ENCODE data around the gene EIF4A3. TPM values are rescaled to one million over a fixed set of nuclear protein-coding genes. Genes with fewer than 3 reads are reported as not detected.

The EIF4A3 gene
- total RNA-seq, 2 experiments from 2014 or later = 259 to 313 TPM

- no peaks in the 10 kb centered on the region for H3K79me2 ChIP-seq (ENCODE audit: insufficient read depth, low read depth, low read length)
- intact Hi-C loops (cut with micrococcal nuclease; ENCODE audit: unreplicated experiment) = loop anchor here (2.0 to 5.0 kb wide), 2 partner anchors 47 to 153 kb away; partner anchors contain the start of gene EIF4A3
- BruUV-seq (replicated peaks) = no TSS peak
- no peaks in the 10 kb centered on the region for H3K36me3 ChIP-seq (ENCODE audit: insufficient read depth, low read length)
- H3K4me2 ChIP-seq (ENCODE audit: low read length) = peak overlapping the region; percentile 91; the same call in 1 of the 2 replicates
- no peaks in the 10 kb centered on the region for H3K9me3 ChIP-seq (ENCODE audit: low read length)
- no peak overlapping the region for H3K27ac ChIP-seq (ENCODE audit: low read depth, low read length, poor library complexity, severe bottlenecking)
- POLR2A ChIA-PET = no interaction called here
- H3K4me1 ChIP-seq (ENCODE audit: insufficient read depth, low read length, poor library complexity, severe bottlenecking) = peaks cover 22% of the 10 kb centered on the region
- H3K4me3 ChIP-seq (ENCODE audit: low read depth, low read length, poor library complexity, severe bottlenecking) = no peak overlapping the region
- DNase-seq (ENCODE audit: low spot score) = no peak
- H2AFZ ChIP-seq (ENCODE audit: low read length) = peak overlapping the region; percentile 98; the same call in 1 of the 2 replicates
- CTCF ChIA-PET (ENCODE audit: unreplicated experiment) = no interaction called here
- no peaks in the 10 kb centered on the region for H4K20me1 ChIP-seq (ENCODE audit: insufficient read depth, low read length)
- TF ChIP-seq CTCF (conservative IDR thresholded peaks at IDR 0.05; ENCODE audit: low read length) (no peak), EZH2phosphoT487 (IDR thresholded peaks at IDR 0.05; ENCODE audit: borderline replicate concordance, low read depth, low read length) (no peak)
- H3K9me2 ChIP-seq (ENCODE audit: insufficient read depth, low read length) = no peaks in the 10 kb centered on the region
Observed at GRCh38 chr17:80100035-80100323, 46.9 kb downstream of the EIF4A3 start.

- Histone ChIP-seq H3K79me2 (ENCODE audit: insufficient read depth, low read depth, low read length) (no peaks in the 10 kb centered on the region), H3K9me2 (ENCODE audit: insufficient read depth, low read length) (no peaks in the 10 kb centered on the region), H2AFZ (ENCODE audit: low read length) (peak overlapping the region; percentile 98; the same call in 1 of the 2 replicates), H3K4me1 (ENCODE audit: insufficient read depth, low read length, poor library complexity, severe bottlenecking) (peaks cover 22% of the 10 kb centered on the region), H3K4me2 (ENCODE audit: low read length) (no peak overlapping the region), H3K27ac (ENCODE audit: low read depth, low read length, poor library complexity, severe bottlenecking) (no peak overlapping the region), H3K4me3 (ENCODE audit: low read depth, low read length, poor library complexity, severe bottlenecking) (no peak overlapping the region), H3K36me3 (ENCODE audit: insufficient read depth, low read length) (no peaks in the 10 kb centered on the region), H4K20me1 (ENCODE audit: insufficient read depth, low read length) (no peaks in the 10 kb centered on the region), H3K9me3 (ENCODE audit: low read length) (no peaks in the 10 kb centered on the region)
- CTCF ChIA-PET (ENCODE audit: unreplicated experiment) = interaction anchor here (0.6 kb wide), 1 partner anchor 121 kb away, joined by 4 read pairs; the partner anchor contains the start of genes SGSH and SLC26A11
- BruUV-seq (replicated peaks) = no TSS peak
- POLR2A ChIA-PET = interaction anchor here (0.6 to 0.7 kb wide), 2 partner anchors 49 to 283 kb away, joined by 3 read pairs; no protein-coding TSS in a partner anchor
- intact Hi-C loops (cut with micrococcal nuclease; ENCODE audit: unreplicated experiment) = loop anchor here (2.0 to 5.0 kb wide), 2 partner anchors 48 to 153 kb away; partner anchors contain the start of gene EIF4A3
- TF ChIP-seq EZH2phosphoT487 (IDR thresholded peaks at IDR 0.05; ENCODE audit: borderline replicate concordance, low read depth, low read length) (no peak), CTCF (conservative IDR thresholded peaks at IDR 0.05; ENCODE audit: low read length) (no peak)
- DNase-seq (ENCODE audit: low spot score) = no peak
Observed at GRCh38 chr17:80099291-80100034, 47.5 kb downstream of the EIF4A3 start.
